Vagina (tissue), 2 donors: ENCODE results near the gene RAB28.

Source experiments
- CTCF ChIP-seq, 3 experiments: fragments of 450-650 bp in 2 of 3; fragments of 200-600 bp in 1 of 3; sonication (generic) in 1 of 3; IDR thresholded peaks; one replicate each; pipeline ENCODE4 v1.5.1; 2017 to 2019; ENCODE audit warnings: antibody characterized with exemption in 3 of 3, mild to moderate bottlenecking in 2 of 3, moderate library complexity in 2 of 3
- POLR2AphosphoS5 ChIP-seq, 2 donors: sonication (generic); formaldehyde crosslinking; IDR thresholded peaks; one replicate each; pipeline ENCODE4 v1.9.0; 2017; ENCODE audit warnings: antibody characterized with exemption in 2 of 2, mild to moderate bottlenecking in 2 of 2, low read depth in 1 of 2; ENCODE audit not compliant: insufficient read depth in 1 of 2

- no peak for TF ChIP-seq CTCF (IDR thresholded peaks at IDR 0.05)
- no peak for TF ChIP-seq POLR2AphosphoS5 (IDR thresholded peaks at IDR 0.05; ENCODE audit: insufficient read depth in 1 of 2, low read depth in 1 of 2)
Observed at GRCh38 chr4:13476152-13476551, 8.0 kb downstream of the RAB28 start.
